ENCODE results near the gene CALB2.

The CALB2 gene

GRCh38 chr16:71413341-71413740 lies 54.8 kb downstream of the CALB2 start:
- no peak for DNase-seq (ENCODE audit: low read depth)

GRCh38 chr16:71414038-71414437 lies 55.5 kb downstream of the CALB2 start:
- no peak for DNase-seq (ENCODE audit: low read depth)
- H3K4me3 ChIP-seq (ENCODE audit: low read depth, low read length) = no peak overlapping the region

More at GRCh38 chr16:71413341-71413740, 54.8 kb downstream of the CALB2 start:
- no peak overlapping the region for H3K4me3 ChIP-seq (ENCODE audit: low read depth, low read length)

- no peak for DNase-seq (ENCODE audit: low read depth)
- H3K4me3 ChIP-seq (ENCODE audit: low read depth, low read length) = no peak overlapping the region
These were observed 63.4 kb downstream of the CALB2 start for GRCh38 chr16:71421911-71422310.

- H3K4me3 ChIP-seq (ENCODE audit: low read depth, low read length) = no peak overlapping the region
- no peak for DNase-seq (ENCODE audit: low read depth)
These were observed 64.5 kb downstream of the CALB2 start for GRCh38 chr16:71423016-71423415.

- H3K4me3 ChIP-seq (ENCODE audit: low read depth, low read length) = no peak overlapping the region
- no peak for DNase-seq (ENCODE audit: low read depth)
These were observed 65.3 kb downstream of the CALB2 start for GRCh38 chr16:71423865-71424264.

- no peak overlapping the region for H3K4me3 ChIP-seq (ENCODE audit: low read depth, low read length)
- DNase-seq (ENCODE audit: low read depth) = no peak
These were observed 66.1 kb downstream of the CALB2 start for GRCh38 chr16:71424626-71425025.

- no peak for DNase-seq (ENCODE audit: low read depth)
- H3K4me3 ChIP-seq (ENCODE audit: low read depth, low read length) = peak overlapping the region; percentile 27
These were observed 67.2 kb downstream of the CALB2 start for GRCh38 chr16:71425746-71426068.

- peak; percentile 38 for DNase-seq (ENCODE audit: low read depth)
- peak overlapping the region; percentile 27 for H3K4me3 ChIP-seq (ENCODE audit: low read depth, low read length)
These were observed 67.8 kb downstream of the CALB2 start for GRCh38 chr16:71426069-71426879.

GRCh38 chr16:71426880-71427615 lies 68.5 kb downstream of the CALB2 start:
- DNase-seq (ENCODE audit: low read depth) = no peak
- no peak overlapping the region for H3K4me3 ChIP-seq (ENCODE audit: low read depth, low read length)

GRCh38 chr16:71428385-71428784 lies 69.9 kb downstream of the CALB2 start:
- no peak for DNase-seq (ENCODE audit: low read depth)
- H3K4me3 ChIP-seq (ENCODE audit: low read depth, low read length) = no peak overlapping the region

- no peak for DNase-seq (ENCODE audit: low read depth)
- no peak overlapping the region for H3K4me3 ChIP-seq (ENCODE audit: low read depth, low read length)
These were observed 70.4 kb downstream of the CALB2 start for GRCh38 chr16:71428883-71429282.

- no peak overlapping the region for H3K4me3 ChIP-seq (ENCODE audit: low read depth, low read length)
- no peak for DNase-seq (ENCODE audit: low read depth)
These were observed 71.1 kb downstream of the CALB2 start for GRCh38 chr16:71429581-71429980.

GRCh38 chr16:71430744-71431143 lies 72.2 kb downstream of the CALB2 start:
- no peak for DNase-seq (ENCODE audit: low read depth)

GRCh38 chr16:71431176-71431575 lies 72.7 kb downstream of the CALB2 start:
- DNase-seq (ENCODE audit: low read depth) = no peak
- H3K4me3 ChIP-seq (ENCODE audit: low read depth, low read length) = no peak overlapping the region

More at GRCh38 chr16:71430744-71431143, 72.2 kb downstream of the CALB2 start:
- H3K4me3 ChIP-seq (ENCODE audit: low read depth, low read length) = no peak overlapping the region

- no peak overlapping the region for H3K4me3 ChIP-seq (ENCODE audit: low read depth, low read length)
- DNase-seq (ENCODE audit: low read depth) = no peak
These were observed 73.5 kb downstream of the CALB2 start for GRCh38 chr16:71431991-71432390.

- no peak for DNase-seq (ENCODE audit: low read depth)
- no peak overlapping the region for H3K4me3 ChIP-seq (ENCODE audit: low read depth, low read length)
These were observed 74.4 kb downstream of the CALB2 start for GRCh38 chr16:71432906-71433305.

- DNase-seq (ENCODE audit: low read depth) = no peak
- H3K4me3 ChIP-seq (ENCODE audit: low read depth, low read length) = no peak overlapping the region
These were observed 78.0 kb downstream of the CALB2 start for GRCh38 chr16:71436473-71436872.

- no peak for DNase-seq (ENCODE audit: low read depth)
- H3K4me3 ChIP-seq (ENCODE audit: low read depth, low read length) = no peak overlapping the region
These were observed 81.0 kb downstream of the CALB2 start for GRCh38 chr16:71439523-71439922.
